Gastrocnemius medialis (tissue), 4 donors: Measurements from ENCODE around the gene ACOX2. TPM values are rescaled to one million over a fixed set of nuclear protein-coding genes. Genes with fewer than 3 reads are reported as not detected.

Experiments
- ATAC-seq, 2 donors: fragments of 150-250 bp; one replicate each; pipeline ENCODE4 v1.9.1; 2016
- DNase-seq, 2 donors: peaks; one replicate each; pipeline ENCODE4 v3.0.0-alpha.2; 2019
- H3K27ac ChIP-seq, 4 donors: fragments of 200-600 bp; sonication (generic); 1 replicate in 1 of 4; 2 replicates in 3 of 4; pipeline ENCODE4 v1.5.1; 2016 to 2018; ENCODE audit warnings: mild to moderate bottlenecking in 2 of 4, moderate library complexity in 1 of 4
- H3K27me3 ChIP-seq, 3 donors: fragments of 200-600 bp; sonication (generic) in 2 of 3; 1 replicate in 1 of 3; 2 replicates in 2 of 3; pipeline versions ENCODE4 v1.5.1 to v1.6.0; 2016 to 2019; ENCODE audit warnings: mild to moderate bottlenecking in 1 of 3, moderate library complexity in 1 of 3
- H3K36me3 ChIP-seq, 2 donors: fragments of 200-600 bp; sonication (generic) in 1 of 2; one replicate each; pipeline ENCODE4 v1.5.1; 2017 to 2018
- H3K4me1 ChIP-seq, 2 donors: fragments of 200-600 bp; sonication (generic) in 1 of 2; one replicate each; pipeline ENCODE4 v1.5.1; 2016 to 2017; ENCODE audit warnings: mild to moderate bottlenecking in 2 of 2
- H3K4me3 ChIP-seq, 4 donors: fragments of 200-600 bp; sonication (generic) in 3 of 4; 1 replicate in 1 of 4; 2 replicates in 3 of 4; pipeline ENCODE4 v1.5.1; 2016 to 2019; ENCODE audit warnings: mild to moderate bottlenecking in 2 of 4
- H3K9me3 ChIP-seq, 3 donors: fragments of 200-600 bp; sonication (generic) in 2 of 3; 1 replicate in 1 of 3; 2 replicates in 2 of 3; pipeline ENCODE4 v1.5.1; 2016 to 2019
- CTCF ChIP-seq, 5 experiments: fragments of 450-650 bp in 3 of 5; fragments of 200-600 bp in 2 of 5; sonication (generic) in 2 of 5; IDR thresholded peaks in 4 of 5; conservative IDR thresholded peaks in 1 of 5; 1 replicate in 4 of 5; 2 replicates in 1 of 5; pipeline ENCODE4 v1.5.1; 2016 to 2019; ENCODE audit warnings: antibody characterized with exemption in 5 of 5, mild to moderate bottlenecking in 3 of 5, moderate library complexity in 3 of 5
- POLR2A ChIP-seq, 2 donors: fragments of 450-650 bp; IDR thresholded peaks; one replicate each; pipeline ENCODE4 v1.6.1; 2017; ENCODE audit warnings: antibody characterized with exemption in 2 of 2, mild to moderate bottlenecking in 2 of 2, moderate library complexity in 2 of 2
- in situ Hi-C, 4 donors: fragments of 200-750 bp; cut with MboI; loops; one replicate each; pipeline versions ENCODE4 v1.15.0 to v1.8.0; 2017; ENCODE audit warnings: low sequenced_read_pairs in 4 of 4
- intact Hi-C: fragments of 100-400 bp; cut with DNase I; formaldehyde crosslinking; loops from one replicate; pipeline ENCODE4 v1.15.1; 2023; ENCODE audit warnings: low total_unique reads
- total RNA-seq, 4 donors: library from RNA; depleted of rRNA; stranded (reverse); fragments of >200 nt; gene quantifications; one replicate each; pipeline versions ENCODE4 v1.1.0 to v1.2.3, GENCODE V29; 2016

ACOX2 gene
- total RNA-seq, 4 donors from 2014 or later, result 1.6 to 10.4 (median 5.7) TPM

- no peaks in the 10 kb centered on the region for H3K36me3 ChIP-seq
- no peaks in the 10 kb centered on the region for H3K9me3 ChIP-seq
- no peaks in the 10 kb centered on the region for H3K4me1 ChIP-seq
- TF ChIP-seq POLR2A (IDR thresholded peaks at IDR 0.05), result no peak
- no peak for TF ChIP-seq CTCF (IDR thresholded peaks at IDR 0.05 in 4 of 5, conservative IDR thresholded peaks at IDR 0.05 in 1 of 5)
- intact Hi-C loops (no loop called here), in situ Hi-C loops (no loop called here)
- no peak overlapping the region for H3K4me3 ChIP-seq
- H3K27ac ChIP-seq, result no peak overlapping the region
- no peak for DNase-seq
- H3K27me3 ChIP-seq, result no peaks in the 10 kb centered on the region
- ATAC-seq, result no peak
Measured at GRCh38 chr3:58562498-58562897, 25.5 kb upstream of the ACOX2 start.

GRCh38 chr3:58560771-58561311 lies 23.9 kb upstream of the ACOX2 start:
- TF ChIP-seq POLR2A (IDR thresholded peaks at IDR 0.05), result no peak
- no peak for TF ChIP-seq CTCF (IDR thresholded peaks at IDR 0.05 in 4 of 5, conservative IDR thresholded peaks at IDR 0.05 in 1 of 5)
- no peaks in the 10 kb centered on the region for H3K36me3 ChIP-seq
- H3K27me3 ChIP-seq, result no peaks in the 10 kb centered on the region
- no peak overlapping the region for H3K27ac ChIP-seq
- no peak for DNase-seq
- H3K4me1 ChIP-seq, result no peaks in the 10 kb centered on the region
- in situ Hi-C loops (no loop called here), intact Hi-C loops (no loop called here)
- no peak overlapping the region for H3K4me3 ChIP-seq
- ATAC-seq, result no peak
- H3K9me3 ChIP-seq, result no peaks in the 10 kb centered on the region

GRCh38 chr3:58559586-58559985 lies 22.6 kb upstream of the ACOX2 start:
- TF ChIP-seq CTCF (IDR thresholded peaks at IDR 0.05 in 4 of 5, conservative IDR thresholded peaks at IDR 0.05 in 1 of 5), result no peak
- H3K36me3 ChIP-seq, result no peaks in the 10 kb centered on the region
- intact Hi-C loops (no loop called here), in situ Hi-C loops (no loop called here)
- no peak for DNase-seq
- no peaks in the 10 kb centered on the region for H3K9me3 ChIP-seq
- H3K4me3 ChIP-seq, result no peak overlapping the region
- H3K27me3 ChIP-seq, result no peaks in the 10 kb centered on the region
- ATAC-seq, result no peak
- H3K4me1 ChIP-seq, result no peaks in the 10 kb centered on the region
- no peak overlapping the region for H3K27ac ChIP-seq

DNA sequence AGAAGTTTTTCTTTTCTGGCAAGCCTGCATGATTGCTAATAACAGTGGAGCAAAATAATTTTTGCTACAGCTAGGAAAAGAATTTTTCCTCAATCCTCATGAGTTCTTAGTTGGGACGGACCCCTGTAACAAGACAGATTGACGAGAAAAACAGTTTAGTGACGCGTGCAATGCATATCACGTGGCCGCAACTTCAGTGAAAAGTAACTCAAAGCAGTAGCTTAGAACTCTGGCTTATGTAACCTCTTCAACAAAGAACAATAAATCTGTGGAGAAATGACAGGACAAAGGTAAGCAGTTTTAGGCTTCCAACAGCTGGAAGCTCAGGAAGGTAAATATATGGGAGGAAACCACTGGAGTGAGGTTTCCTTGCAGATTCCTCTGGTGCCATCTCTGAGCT lies 20.5 kb upstream of the ACOX2 start:
- Histone ChIP-seq H3K36me3 (no peaks in the 10 kb centered on the region), H3K9me3 (no peaks in the 10 kb centered on the region), H3K4me1 (no peaks in the 10 kb centered on the region), H3K27ac (no peak overlapping the region), H3K4me3 (no peak overlapping the region), H3K27me3 (no peaks in the 10 kb centered on the region)
- intact Hi-C loops, result no loop called here
- DNase-seq (no peak), ATAC-seq (no peak)
- in situ Hi-C loops, result no loop called here
- TF ChIP-seq CTCF (IDR thresholded peaks at IDR 0.05 in 4 of 5, conservative IDR thresholded peaks at IDR 0.05 in 1 of 5), result no peak
- no peak for TF ChIP-seq POLR2A (IDR thresholded peaks at IDR 0.05)

DNA sequence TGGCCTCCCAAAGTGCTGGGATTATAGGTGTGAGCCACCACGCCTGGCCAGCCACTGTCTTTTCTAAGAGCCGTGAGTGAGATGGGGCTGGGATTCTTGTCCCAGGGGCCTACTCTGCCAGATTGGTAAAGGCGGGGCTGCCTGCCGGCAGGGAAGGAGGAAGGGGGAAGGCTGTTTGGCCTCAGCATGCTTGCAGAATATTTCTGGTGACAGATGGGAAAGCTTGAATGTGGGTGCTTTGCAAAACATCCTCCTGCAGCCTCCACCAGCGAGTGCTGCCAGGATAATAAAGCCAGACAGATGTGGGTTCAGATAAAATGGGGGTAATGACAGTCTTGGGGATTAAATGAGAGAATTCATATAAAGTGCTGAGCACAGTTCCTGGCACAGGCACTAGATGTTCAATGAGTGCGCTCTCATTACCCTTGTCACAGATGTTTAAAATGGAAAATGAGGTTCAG lies 19.8 kb upstream of the ACOX2 start:
- Histone ChIP-seq H3K4me3 (no peak overlapping the region), H3K36me3 (no peaks in the 10 kb centered on the region)

More for the DNA sequence above, 19.8 kb upstream of the ACOX2 start:
- ATAC-seq (peak in 1 of 2 donors; percentile 39), DNase-seq (no peak)
- Histone ChIP-seq H3K9me3 (no peaks in the 10 kb centered on the region), H3K4me1 (no peaks in the 10 kb centered on the region), H3K27ac (no peak overlapping the region), H3K27me3 (no peaks in the 10 kb centered on the region)
- in situ Hi-C loops, result no loop called here
- intact Hi-C loops, result no loop called here
- TF ChIP-seq CTCF (IDR thresholded peaks at IDR 0.05 in 4 of 5, conservative IDR thresholded peaks at IDR 0.05 in 1 of 5), result no peak
